K562 (cell line): ENCODE data around the gene ASAH2. TPM values are rescaled to one million over a fixed set of nuclear protein-coding genes. Genes with fewer than 3 reads are reported as not detected.
A peak's percentile ranks its signal among the peaks of the same experiment; 100 is the strongest.

Experiments
- ATAC-seq: fragments of 200-7000 bp; cut with Tn5 transposase; 3 replicates; pipeline ENCODE4 v1.9.1; 2020; ENCODE audit warnings: moderate library complexity
- BruUV-seq: library from RNA; stranded (reverse); fragments of 400-500 nt; replicated peaks from 2 replicates; lab custom pipeline; 2021; lab: Mats Ljungman, UMichigan
- CTCF ChIA-PET: fragments of 300-600 bp; formaldehyde crosslinking; extraction: SDS; loops from one replicate; lab custom pipeline; 2021; ENCODE audit warnings: low intra/inter-chr PET ratio; lab: Yijun Ruan, JAX
- POLR2A ChIA-PET: fragments of 300-600, 350-650 bp; sonication (Branson Sonifier 250); formaldehyde crosslinking; extraction: SDS; loops from one replicate; lab custom pipeline; 2021; ENCODE audit warnings: antibody characterized with exemption, inconsistent platforms; lab: Yijun Ruan, JAX
- DNase-seq, 4 experiments: peaks; one replicate each; pipeline versions ENCODE4 v3.0.0 to v3.0.0-alpha.2; 2011 to 2018; ENCODE audit warnings: low spot score in 3 of 4, mixed read lengths in 3 of 4; ENCODE audit errors: extremely low read depth in 1 of 4
- FAIRE-seq: peaks from 2 replicates; lab custom pipeline; 2011; peaks lifted over from hg19 to GRCh38; lab: Jason Lieb, UNC
- H2AFZ ChIP-seq: 2 replicates; pipeline ENCODE4 v1.6.0; 2011; ENCODE audit warnings: low read depth, low read length, control low read depth, inconsistent platforms
- H3K27ac ChIP-seq: fragments of 200-600 bp; 3 replicates; pipeline ENCODE4 v1.8.0; 2011; ENCODE audit warnings: low read depth, mild to moderate bottlenecking, control low read depth, inconsistent platforms, low read length, moderate library complexity, mixed read lengths; ENCODE audit errors: extremely low read depth
- H3K27me3 ChIP-seq, 2 experiments: fragments of 300-600 bp in 1 of 2; 2 replicates in 1 of 2; 3 replicates in 1 of 2; pipeline versions ENCODE4 v1.6.0 to v1.8.0; 2011; ENCODE audit warnings: inconsistent platforms in 2 of 2, low read length in 2 of 2, mild to moderate bottlenecking in 1 of 2, mixed read lengths in 1 of 2, moderate library complexity in 1 of 2; ENCODE audit not compliant: control insufficient read depth in 2 of 2, insufficient read depth in 2 of 2
- H3K36me3 ChIP-seq: fragments of 300-600 bp; 3 replicates; pipeline ENCODE4 v1.8.0; 2011; ENCODE audit warnings: mild to moderate bottlenecking, low read length, inconsistent platforms; ENCODE audit not compliant: control insufficient read depth, insufficient read depth
- H3K4me1 ChIP-seq, 2 experiments: fragments of 200-600 bp in 1 of 2; replicated peaks in 1 of 2; 2 replicates in 1 of 2; 3 replicates in 1 of 2; pipeline versions ENCODE4 v1.5.1 to v1.8.0; 2011; ENCODE audit warnings: inconsistent platforms in 2 of 2, low read length in 2 of 2, mild to moderate bottlenecking in 1 of 2, mixed read lengths in 1 of 2, moderate library complexity in 1 of 2; ENCODE audit not compliant: control insufficient read depth in 2 of 2, insufficient read depth in 2 of 2
- H3K4me2 ChIP-seq: 2 replicates; pipeline ENCODE4 v1.6.1; 2011; ENCODE audit warnings: low read length, control low read depth, inconsistent platforms, mixed read lengths; ENCODE audit not compliant: insufficient read depth
- H3K4me3 ChIP-seq: fragments of 200-600 bp; sonication (generic), shearing (Covaris generic); 2 replicates; pipeline ENCODE4 v1.5.1; 2016; ENCODE audit warnings: control low read depth, inconsistent platforms
- H3K79me2 ChIP-seq: fragments of 200-600 bp; 3 replicates; pipeline ENCODE4 v1.8.0; 2011; ENCODE audit warnings: low read length, inconsistent platforms; ENCODE audit not compliant: control insufficient read depth, insufficient read depth
- H3K9ac ChIP-seq, 2 experiments: 2 replicates each; pipeline versions ENCODE4 v1.6.0 to v1.6.1; 2011; ENCODE audit warnings: low read depth in 2 of 2, low read length in 2 of 2, control low read depth in 1 of 2, inconsistent platforms in 1 of 2, mild to moderate bottlenecking in 1 of 2, mixed read lengths in 1 of 2; ENCODE audit not compliant: insufficient read depth in 1 of 2
- H3K9me1 ChIP-seq: one replicate; pipeline ENCODE4 v1.6.0; 2011; ENCODE audit warnings: inconsistent platforms, mild to moderate bottlenecking, low read length, moderate library complexity; ENCODE audit not compliant: control insufficient read depth, insufficient read depth
- H3K9me3 ChIP-seq: replicated peaks from 2 replicates; pipeline ENCODE4 v1.5.1; 2011; ENCODE audit warnings: low read depth, low read length, inconsistent platforms; ENCODE audit not compliant: control insufficient read depth, insufficient read depth
- H4K20me1 ChIP-seq: replicated peaks from 2 replicates; pipeline ENCODE4 v1.6.1; 2011; ENCODE audit warnings: low read length, inconsistent platforms, mixed read lengths; ENCODE audit not compliant: control insufficient read depth, insufficient read depth
- ATF6 ChIP-seq: sonication (generic); formaldehyde crosslinking; IDR thresholded peaks from 2 replicates; pipeline ENCODE4 v1.4.0; 2020; ENCODE audit warnings: mild to moderate bottlenecking, missing genetic modification reagents
- BACH1 ChIP-seq: fragments of 200-800 bp; sonication (Bioruptor generic); IDR thresholded peaks from 2 replicates; pipeline ENCODE4 v1.6.1; 2016; ENCODE audit warnings: missing genetic modification characterization, missing compliant biosample characterization
- BRD4 ChIP-seq: fragments of 200-600 bp; sonication (generic); IDR thresholded peaks from 2 replicates; pipeline ENCODE4 v1.6.1; 2017; ENCODE audit warnings: inconsistent platforms
- CCNT2 ChIP-seq: IDR thresholded peaks from 2 replicates; pipeline ENCODE4 v1.6.1; 2011; ENCODE audit warnings: borderline replicate concordance, low read depth, mild to moderate bottlenecking, moderate library complexity, mixed read lengths, low read length; ENCODE audit not compliant: insufficient read length; ENCODE audit errors: extremely low read depth
- CREM ChIP-seq: IDR thresholded peaks from 2 replicates; pipeline ENCODE4 v1.6.1; 2014; ENCODE audit warnings: antibody characterized with exemption, low read depth
- EHMT2 ChIP-seq: fragments of 450-650 bp; IDR thresholded peaks from 2 replicates; pipeline ENCODE4 v1.6.1; 2018; ENCODE audit warnings: antibody characterized with exemption
- MYC ChIP-seq, 2 experiments: fragments of 250-450 bp in 1 of 2; sonication (Bioruptor Pico) in 1 of 2; IDR thresholded peaks; 2 replicates each; pipeline versions ENCODE4 v1.5.1 to v1.6.1; 2012 to 2021; ENCODE audit warnings: low read depth in 2 of 2, borderline replicate concordance in 1 of 2, improper control_type of control experiment in 1 of 2, low read length in 1 of 2, mild to moderate bottlenecking in 1 of 2, moderate library complexity in 1 of 2
- NFYB ChIP-seq: IDR thresholded peaks from 2 replicates; pipeline ENCODE4 v1.6.1; 2011; ENCODE audit warnings: mild to moderate bottlenecking, moderate library complexity; ENCODE audit not compliant: insufficient read length; ENCODE audit errors: extremely low read depth
- PML ChIP-seq: IDR thresholded peaks from 2 replicates; pipeline ENCODE4 v1.6.1; 2012; ENCODE audit warnings: low read length, inconsistent platforms
- POLR2A ChIP-seq: fragments of 450-650 bp; conservative IDR thresholded peaks from 2 replicates; pipeline ENCODE4 v1.6.1; 2016
- TCF15 ChIP-seq: fragments of 250-450 bp; sonication (Bioruptor Pico); IDR thresholded peaks from 2 replicates; pipeline ENCODE4 v1.8.0; 2022; ENCODE audit warnings: moderate library complexity, mild to moderate bottlenecking, inconsistent platforms
- TGIF2 ChIP-seq: sonication (generic); formaldehyde crosslinking; IDR thresholded peaks from 2 replicates; pipeline ENCODE4 v1.8.1; 2022; ENCODE audit warnings: mild to moderate bottlenecking, missing genetic modification reagents, moderate library complexity
- ZNF609 ChIP-seq: sonication (generic); formaldehyde crosslinking; IDR thresholded peaks from 2 replicates; pipeline ENCODE4 v1.8.1; 2023; ENCODE audit warnings: missing genetic modification reagents, mild to moderate bottlenecking, borderline replicate concordance
- WGBS: fragments of 100-300 bp; shearing (Covaris generic); methylation state at CpG from one replicate; pipeline ENCODE4 v1.1.6; 2016; ENCODE audit warnings: low coverage, mixed read lengths; ENCODE audit not compliant: insufficient coverage; ENCODE audit errors: missing lambda C conversion rate; 5-methylcytosine and 5-hydroxymethylcytosine counted together
- in situ Hi-C: fragments of 300-500 bp; cut with MboI; formaldehyde crosslinking; loops from 4 replicates; pipeline ENCODE4 v1.15.0; 2018; ENCODE audit warnings: inconsistent platforms, mixed read lengths
- intact Hi-C: fragments of 100-400 bp; cut with micrococcal nuclease; formaldehyde crosslinking; loops from 2 replicates; pipeline ENCODE4 v1.14.2; 2022
- polyA plus RNA-seq, 8 experiments: library from polyadenylated mRNA; depleted of rRNA in 4 of 8; stranded (reverse) in 5 of 8; unstranded in 3 of 8; fragments of >200 nt; fragmentation: Nextera tagmentation in 2 of 8; fragmentation: Illumina TruSeq in 1 of 8; extraction: Ambion mirVana in 2 of 8; extraction: Trizol in 1 of 8; gene quantifications; 2 replicates each; pipeline versions ENCODE4 v1.2.1 to v1.2.3, GENCODE V29; 2011 to 2014; ENCODE audit warnings: inconsistent platforms in 1 of 8, missing spikeins in 1 of 8
- total RNA-seq, 7 experiments: library from RNA; depleted of rRNA in 6 of 7; stranded (reverse); fragments of >200 nt in 6 of 7; fragmentation: Illumina TruSeq in 2 of 7; extraction: Trizol in 2 of 7; gene quantifications; 2 replicates each; pipeline versions ENCODE4 v1.2.1 to v1.2.3, GENCODE V29; 2011 to 2021; ENCODE audit warnings: low replicate concordance in 1 of 7

The ASAH2 gene
- total and polyA plus RNA-seq, 9 of the 15 experiments (the other 6 are each of a cell fraction or from before 2014, with no cell fraction given) = 2.5 to 12.0 (median 8.5) TPM

GRCh38 chr10:50228672-50229071 lies 22.6 kb downstream of the ASAH2 start:
- no peaks in the 10 kb centered on the region for H3K9me1 ChIP-seq
- no peak overlapping the region for H3K9ac ChIP-seq
- DNase-seq = no peak
- H3K9me3 ChIP-seq = no peaks in the 10 kb centered on the region
- no peak overlapping the region for H3K4me2 ChIP-seq
- H3K27me3 ChIP-seq = no peaks in the 10 kb centered on the region
- FAIRE-seq = no peak
- no peaks in the 10 kb centered on the region for H3K79me2 ChIP-seq
- H3K36me3 ChIP-seq = no peaks in the 10 kb centered on the region
- CTCF ChIA-PET = interaction anchor here (0.7 kb wide), 1 partner anchor 379 kb away, joined by 3 read pairs; no protein-coding TSS in a partner anchor
- 24% methylated on average over 4 of the region's 4 CpGs for WGBS
- H3K27ac ChIP-seq = no peak overlapping the region
- intact Hi-C loops = no loop called here
- no peak overlapping the region for H3K4me3 ChIP-seq
- BruUV-seq = no TSS peak
- in situ Hi-C loops = loop anchor here (25.0 kb wide), 1 partner anchor 641 kb away; no protein-coding TSS in a partner anchor
- POLR2A ChIA-PET = no interaction called here
- no peaks in the 10 kb centered on the region; a peak in 1 of 5 replicates for H3K4me1 ChIP-seq
- no peak for ATAC-seq
- H2AFZ ChIP-seq = peak overlapping the region; percentile 35; the same call in 1 of the 2 replicates
- no peaks in the 10 kb centered on the region for H4K20me1 ChIP-seq
- TF ChIP-seq BACH1 (tag) (no peak), CREM (no peak), ZNF609 (CRISPR knock-in tag) (no peak), TCF15 (CRISPR knock-in tag) (no peak), MYC (IDR thresholded peaks at IDR 0.05; ENCODE audit: low read depth, low read length) (no peak), MYC (CRISPR knock-in tag; IDR thresholded peaks at IDR 0.05; ENCODE audit: borderline replicate concordance, low read depth) (no peak), NFYB (no peak), EHMT2 (0 out of 2 replicates have a peak, but pooled peaks have one; percentile 25), CCNT2 (no peak), BRD4 (no peak), ATF6 (CRISPR knock-in tag) (no peak), TGIF2 (CRISPR knock-in tag) (no peak), PML (no peak), POLR2A (no peak)
